Measurements from ENCODE around the gene STOX2.

Gene STOX2

GRCh38 chr4:183905081-183905592 is at the start of gene STOX2:
TSS of gene STOX2 (plus strand) at chr4:183905307. CDS start at chr4:183906791, 1,484 bp downstream.
- peak; percentile 48 for DNase-seq (ENCODE audit: low spot score)

GRCh38 chr4:183855323-183856190 is 49.5 kb upstream of the STOX2 start:
- no peak for DNase-seq (ENCODE audit: low spot score)

GRCh38 chr4:183857040-183857439 is 48.1 kb upstream of the STOX2 start:
- DNase-seq (ENCODE audit: low spot score), result no peak

GRCh38 chr4:183858011-183858615 is 47.0 kb upstream of the STOX2 start:
- no peak for DNase-seq (ENCODE audit: low spot score)

GRCh38 chr4:183860119-183860518 is 45.0 kb upstream of the STOX2 start:
- no peak for DNase-seq (ENCODE audit: low spot score)

- DNase-seq (ENCODE audit: low spot score), result no peak
These were observed 44.4 kb upstream of the STOX2 start for GRCh38 chr4:183860731-183861130.

- DNase-seq (ENCODE audit: low spot score), result no peak
These were observed 43.7 kb upstream of the STOX2 start for GRCh38 chr4:183861426-183861825.

GRCh38 chr4:183863155-183863825 is 41.8 kb upstream of the STOX2 start:
- DNase-seq (ENCODE audit: low spot score), result no peak

GRCh38 chr4:183867247-183867646 is 37.9 kb upstream of the STOX2 start:
- no peak for DNase-seq (ENCODE audit: low spot score)

- DNase-seq (ENCODE audit: low spot score), result no peak
These were observed 34.1 kb upstream of the STOX2 start for GRCh38 chr4:183870997-183871396.

- no peak for DNase-seq (ENCODE audit: low spot score)
These were observed 33.5 kb upstream of the STOX2 start for GRCh38 chr4:183871581-183871980.

- DNase-seq (ENCODE audit: low spot score), result no peak
These were observed 32.6 kb upstream of the STOX2 start for GRCh38 chr4:183872531-183872930.

GRCh38 chr4:183873409-183874185 is 31.5 kb upstream of the STOX2 start:
- DNase-seq (ENCODE audit: low spot score), result no peak

- DNase-seq (ENCODE audit: low spot score), result no peak
These were observed 29.8 kb upstream of the STOX2 start for GRCh38 chr4:183875251-183875825.

GRCh38 chr4:183876268-183876934 is 28.7 kb upstream of the STOX2 start:
- peak; percentile 32 for DNase-seq (ENCODE audit: low spot score)

GRCh38 chr4:183878251-183878970 is 26.7 kb upstream of the STOX2 start:
- no peak for DNase-seq (ENCODE audit: low spot score)

- DNase-seq (ENCODE audit: low spot score), result no peak
These were observed 19.8 kb upstream of the STOX2 start for GRCh38 chr4:183885205-183885720.

- no peak for DNase-seq (ENCODE audit: low spot score)
These were observed 17.8 kb upstream of the STOX2 start for GRCh38 chr4:183887351-183887750.

GRCh38 chr4:183888564-183888963 is 16.5 kb upstream of the STOX2 start:
- no peak for DNase-seq (ENCODE audit: low spot score)

- DNase-seq (ENCODE audit: low spot score), result no peak
These were observed 15.9 kb upstream of the STOX2 start for GRCh38 chr4:183889190-183889589.
